WTC11 (cell line): Measurements from ENCODE around the gene SRRT. TPM values are rescaled to one million over a fixed set of nuclear protein-coding genes. Genes with fewer than 3 reads are reported as not detected.
"Not testable (repeated sequence)": the region's sequence is repeated elsewhere in the genome, so short reads cannot be mapped to it uniquely, and the experiment has no call there.

Experiments
- ATAC-seq: fragments of 200-7000 bp; cut with Tn5 transposase; 2 replicates; pipeline ENCODE4 v1.10.0; 2021; ENCODE audit warnings: mild to moderate bottlenecking, moderate library complexity
- CTCF ChIA-PET: fragments of 300-600 bp; sonication (Branson Sonifier 250); formaldehyde crosslinking; loops from one replicate; lab custom pipeline; 2021; ENCODE audit warnings: antibody characterized with exemption; lab: Charles Lee
- POLR2A ChIA-PET: fragments of 350-600 bp; sonication (Branson Sonifier 250); formaldehyde crosslinking; loops from one replicate; lab custom pipeline; 2021; ENCODE audit warnings: antibody characterized with exemption; lab: Charles Lee
- DNase-seq: peaks from one replicate; pipeline ENCODE4 v3.0.0; 2021; ENCODE audit warnings: low spot score
- H3K27ac Mint-ChIP-seq: 2 replicates; pipeline ENCODE4 v1.8.0; 2021; ENCODE audit warnings: mixed read lengths
- H3K27me3 Mint-ChIP-seq: 2 replicates; pipeline ENCODE4 v1.8.0; 2021; ENCODE audit warnings: low read depth, mild to moderate bottlenecking, moderate library complexity, mixed read lengths
- H3K36me3 Mint-ChIP-seq: 2 replicates; pipeline ENCODE4 v1.8.0; 2021; ENCODE audit warnings: mixed read lengths
- H3K4me1 Mint-ChIP-seq: 2 replicates; pipeline ENCODE4 v1.8.0; 2022; ENCODE audit warnings: mixed read lengths
- H3K4me3 Mint-ChIP-seq: 2 replicates; pipeline ENCODE4 v1.8.0; 2021; ENCODE audit warnings: mild to moderate bottlenecking, moderate library complexity, mixed read lengths
- H3K9me3 Mint-ChIP-seq: 2 replicates; pipeline ENCODE4 v1.8.0; 2021; ENCODE audit warnings: mixed read lengths
- GABPB1 ChIP-seq: sonication (generic); formaldehyde crosslinking; IDR thresholded peaks from 2 replicates; pipeline ENCODE4 v1.8.1; 2023; ENCODE audit warnings: mild to moderate bottlenecking, missing genetic modification reagents
- SP1 ChIP-seq: sonication (generic); formaldehyde crosslinking; conservative IDR thresholded peaks from 2 replicates; pipeline ENCODE4 v1.8.1; 2022; ENCODE audit warnings: missing genetic modification reagents
- microRNA-seq: library from miRNA; unstranded; fragments of <30 nt; microRNA quantifications from one replicate; pipeline ENCODE4 v1.2.0, GENCODE V29; 2022; ENCODE audit warnings: borderline number of aligned reads
- total RNA-seq: library from RNA; stranded (reverse); gene quantifications from 3 replicates; pipeline ENCODE4 v1.2.3, GENCODE V29; 2021

The SRRT gene
- total RNA-seq, 1 experiment from 2014 or later = 238 TPM

GRCh38 chr7:100933734-100934133 is 58.8 kb downstream of the SRRT start:
- TF ChIP-seq GABPB1 (CRISPR knock-in tag) (no peak), SP1 (CRISPR knock-in tag) (0 out of 2 replicates have a peak, but pooled peaks have one; percentile 26)
- TF ChIP-seq, all 79 proteins: peak for 1
- ATAC-seq (peak; percentile 85), DNase-seq (peak; percentile 54)
- Mint-ChIP-seq H3K9me3 (peaks cover 31% of the 10 kb centered on the region), H3K27me3 (no peaks in the 10 kb centered on the region; the same call in none of the 2 replicates), H3K27ac (no peak overlapping the region), H3K4me3 (no peak overlapping the region), H3K36me3 (peaks cover 40% of the 10 kb centered on the region), H3K4me1 (peaks cover 22% of the 10 kb centered on the region)
- ChIA-PET CTCF (interaction anchor here (0.8 to 1.0 kb wide), 2 partner anchors 17 to 32 kb away, joined by 3 read pairs; no protein-coding TSS in a partner anchor), POLR2A (no interaction called here)

DNA sequence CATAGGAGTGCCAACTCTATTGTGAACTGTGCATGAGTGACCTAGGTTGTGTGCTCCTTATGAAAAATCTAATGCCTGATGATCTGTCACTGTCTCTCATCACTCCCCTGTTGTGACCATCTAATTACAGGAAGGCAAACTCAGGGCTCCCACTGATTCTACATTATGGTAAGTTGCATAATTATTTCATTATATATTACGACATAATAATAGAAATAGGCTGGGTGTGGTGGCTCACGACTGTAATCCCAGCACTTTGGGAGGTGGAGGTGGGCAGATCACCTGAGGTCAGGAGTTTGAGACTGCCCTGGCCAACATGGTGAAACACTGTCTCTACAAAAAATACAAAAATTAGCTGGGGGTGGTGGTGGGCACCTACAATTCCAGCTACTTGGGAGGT is 60.5 kb downstream of the SRRT start:
- CTCF ChIA-PET = interaction anchor here (0.6 kb wide), 1 partner anchor 142 kb away, joined by 3 read pairs; no protein-coding TSS in a partner anchor
- ATAC-seq, H3K27ac Mint-ChIP-seq, H3K27me3 Mint-ChIP-seq, H3K4me1 Mint-ChIP-seq, H3K4me3 Mint-ChIP-seq, POLR2A ChIA-PET, DNase-seq: not testable (repeated sequence)
- H3K9me3 Mint-ChIP-seq = peaks cover 38% of the 10 kb centered on the region
- peaks cover 51% of the 10 kb centered on the region for H3K36me3 Mint-ChIP-seq

- H3K4me3 Mint-ChIP-seq, DNase-seq, H3K4me1 Mint-ChIP-seq, H3K27ac Mint-ChIP-seq, CTCF ChIA-PET, POLR2A ChIA-PET, ATAC-seq, H3K27me3 Mint-ChIP-seq: not testable (repeated sequence)
- Mint-ChIP-seq H3K36me3 (peaks cover 48% of the 10 kb centered on the region), H3K9me3 (peaks cover 35% of the 10 kb centered on the region)
Measured at GRCh38 chr7:100936167-100936566, 61.3 kb downstream of the SRRT start.

Small RNA genes within 50 kb of the gene (microRNA-seq; reads per million reads assigned to microRNA genes)
- gene MIR6875 = 1.7 reads per million

Other genes with a start within 250 kb of the SRRT start
- 5.7 to 7.1 TPM (median 5.8 TPM) in 3 replicates for gene TFR2, start 233.6 kb upstream of the SRRT start, total RNA-seq
- 0.96 to 1.3 TPM (median 0.99 TPM) in 3 replicates for gene ACTL6B, start 218.7 kb upstream of the SRRT start, total RNA-seq
- 182 to 194 TPM (median 184 TPM) in 3 replicates for gene GNB2, start 201.4 kb upstream of the SRRT start, total RNA-seq
- 116 to 130 TPM (median 123 TPM) in 3 replicates for gene GIGYF1, start 180.9 kb upstream of the SRRT start, total RNA-seq
- gene POP7, start 169.0 kb upstream of the SRRT start, total RNA-seq = 71.9 to 79.2 TPM (median 78.1 TPM) in 3 replicates
- gene EPO, start 154.6 kb upstream of the SRRT start, total RNA-seq = 0.63 to 0.76 TPM (median 0.66 TPM) in 3 replicates
- 0.02 to 0.07 TPM (median 0.02 TPM) in 3 replicates for gene ZAN, start 141.5 kb upstream of the SRRT start, total RNA-seq
- 99.7 to 120 TPM (median 104 TPM) in 3 replicates for gene EPHB4, start 47.6 kb upstream of the SRRT start, total RNA-seq
- gene SLC12A9, start 22.4 kb upstream of the SRRT start, total RNA-seq = 32.6 to 39.3 TPM (median 34.1 TPM) in 3 replicates
- gene TRIP6, start 7.7 kb upstream of the SRRT start, total RNA-seq = 128 to 140 TPM (median 130 TPM) in 3 replicates
- gene UFSP1, start 14.6 kb downstream of the SRRT start, total RNA-seq = 3.9 to 4.8 TPM (median 4.6 TPM) in 3 replicates
- gene ACHE, start 20.8 kb downstream of the SRRT start, total RNA-seq = 6.4 to 7.7 TPM (median 6.6 TPM) in 3 replicates
- gene MUC3A, start 74.4 kb downstream of the SRRT start, total RNA-seq = 50.6 to 74.8 TPM (median 67.2 TPM) in 3 replicates
- 5.7 to 6.5 TPM (median 5.8 TPM) in 3 replicates for gene MUC12, start 94.5 kb downstream of the SRRT start, total RNA-seq
- gene MUC17, start 145.0 kb downstream of the SRRT start, total RNA-seq = not detected in 3 replicates
- 23.1 to 24.2 TPM (median 23.4 TPM) in 3 replicates for gene TRIM56, start 210.4 kb downstream of the SRRT start, total RNA-seq